Measurements from ENCODE around the gene OR2D2.
"Not testable (repeated sequence)": the region's sequence is repeated elsewhere in the genome, so short reads cannot be mapped to it uniquely, and the experiment has no call there.

The OR2D2 gene, protein sequence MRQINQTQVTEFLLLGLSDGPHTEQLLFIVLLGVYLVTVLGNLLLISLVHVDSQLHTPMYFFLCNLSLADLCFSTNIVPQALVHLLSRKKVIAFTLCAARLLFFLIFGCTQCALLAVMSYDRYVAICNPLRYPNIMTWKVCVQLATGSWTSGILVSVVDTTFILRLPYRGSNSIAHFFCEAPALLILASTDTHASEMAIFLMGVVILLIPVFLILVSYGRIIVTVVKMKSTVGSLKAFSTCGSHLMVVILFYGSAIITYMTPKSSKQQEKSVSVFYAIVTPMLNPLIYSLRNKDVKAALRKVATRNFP

GRCh38 chr11:6892400-6892799 is at the start of gene OR2D2:
Gene OR2D2, minus strand, starts transcription at chr11:6892500. Its CDS starts 0 bp downstream, at chr11:6892500.
- no peak for DNase-seq

DNA sequence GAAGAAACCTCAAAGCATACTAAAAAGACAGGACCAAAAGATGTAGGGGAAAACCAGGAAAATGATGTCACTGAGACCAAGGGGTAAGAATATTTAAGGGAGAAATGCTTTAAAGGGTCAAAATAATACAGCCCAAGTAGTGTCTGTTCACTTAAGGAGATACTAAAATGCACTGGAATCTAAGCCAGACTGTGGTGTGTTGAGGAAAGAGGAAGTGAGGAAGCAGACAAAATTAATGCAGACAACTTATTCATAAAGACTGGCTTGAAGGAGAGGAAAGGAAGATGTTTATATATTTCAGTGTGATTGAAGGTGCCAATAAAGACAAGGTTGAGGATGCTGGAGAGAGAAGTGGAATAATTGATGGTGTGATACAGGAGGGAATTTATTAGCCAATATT is 49.7 kb upstream of the OR2D2 start:
- no peak for DNase-seq

DNA sequence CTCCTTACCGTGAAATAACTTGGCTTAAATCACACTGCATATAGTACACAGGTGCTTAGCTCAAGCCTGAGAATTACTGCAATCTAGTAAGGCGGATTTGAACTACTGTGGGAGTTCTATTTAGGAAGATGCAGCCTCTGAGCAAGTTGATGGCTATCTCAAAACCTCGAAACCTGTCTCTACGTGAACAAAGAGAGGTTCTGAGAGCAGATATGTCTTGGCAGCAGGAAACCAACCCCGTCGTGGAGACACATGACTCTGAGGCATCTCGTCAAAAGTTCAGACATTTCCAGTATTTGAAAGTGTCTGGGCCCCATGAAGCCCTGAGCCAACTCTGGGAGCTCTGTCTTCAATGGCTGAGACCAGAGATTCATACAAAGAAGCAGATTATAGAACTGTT is 39.8 kb upstream of the OR2D2 start:
- no peak for DNase-seq

DNA sequence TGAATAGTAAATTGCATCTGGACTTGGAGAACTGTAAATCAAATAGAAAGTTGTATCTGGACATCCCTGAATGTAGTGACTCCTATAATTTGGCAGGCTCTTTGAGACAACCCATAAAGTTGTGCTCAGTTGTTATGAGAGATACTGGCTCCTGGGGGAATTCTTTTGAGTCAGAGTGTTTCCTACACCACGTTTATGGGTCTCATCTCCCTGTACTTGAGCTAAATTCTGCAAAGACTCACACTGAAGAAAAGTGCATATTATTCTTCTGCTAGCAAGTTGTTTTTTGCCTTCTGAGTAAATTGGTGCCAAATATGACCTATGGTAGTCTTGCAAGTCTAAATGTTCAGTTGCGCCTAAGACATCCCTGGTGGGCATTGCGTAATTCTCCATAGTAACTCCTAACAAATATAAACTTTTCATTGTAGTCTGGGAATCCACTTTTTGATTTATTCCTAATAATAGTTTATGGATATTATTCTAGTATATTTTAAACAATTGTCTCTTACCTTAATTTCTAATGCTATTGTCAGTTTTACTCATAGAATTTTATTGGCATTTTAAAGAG is 38.9 kb upstream of the OR2D2 start:
- DNase-seq = no peak

- DNase-seq = no peak
These were observed 36.6 kb upstream of the OR2D2 start for GRCh38 chr11:6928916-6929315.

- no peak for DNase-seq
These were observed 34.8 kb upstream of the OR2D2 start for GRCh38 chr11:6927030-6927617.

DNA sequence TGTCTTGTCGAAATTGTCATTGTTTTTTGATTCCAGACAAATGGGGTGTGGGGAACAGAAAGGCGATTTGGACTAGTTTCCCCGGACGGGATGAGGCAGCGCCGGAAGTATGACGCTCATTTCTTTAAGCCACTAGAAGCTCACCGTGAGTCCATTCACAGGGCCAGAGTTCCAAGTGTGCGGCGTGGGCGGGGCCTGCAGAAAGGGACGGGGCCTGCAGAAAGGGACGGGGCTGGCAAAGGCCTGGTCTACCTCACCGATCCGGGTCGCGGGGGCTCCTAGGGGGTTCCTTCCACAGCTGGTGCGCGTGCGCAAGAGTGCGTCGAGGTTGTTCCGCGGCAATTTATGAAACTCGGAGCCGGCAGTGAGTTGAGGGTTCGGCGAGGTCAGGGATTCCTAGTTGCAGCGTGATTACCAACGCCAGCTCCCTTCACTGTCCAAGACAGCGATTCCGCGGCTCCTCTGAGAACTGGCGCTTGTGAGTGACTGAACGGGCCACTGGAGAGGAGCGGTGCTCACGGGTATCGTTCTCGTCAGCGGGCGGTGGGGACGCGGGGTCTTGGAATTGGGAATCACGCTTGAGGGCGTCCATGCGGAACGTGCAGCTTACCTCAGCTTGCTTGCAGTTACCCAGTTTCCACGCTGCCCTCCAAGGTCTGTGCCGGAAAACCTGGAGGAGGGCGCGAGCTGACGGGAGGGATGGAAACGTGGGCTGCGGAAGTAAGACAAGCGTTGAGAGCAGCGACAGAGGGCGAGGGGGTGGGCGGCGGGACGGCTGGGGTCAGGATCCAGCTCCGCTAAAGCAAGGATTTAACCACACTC is 34.1 kb upstream of the OR2D2 start, which contains the start of gene ZNF215:
TSS of gene ZNF215 (plus strand) at position 219 of the 822 bp plus-strand sequence. CDS start 5,847 bp downstream, outside the sequence.
- no peak for DNase-seq

DNA sequence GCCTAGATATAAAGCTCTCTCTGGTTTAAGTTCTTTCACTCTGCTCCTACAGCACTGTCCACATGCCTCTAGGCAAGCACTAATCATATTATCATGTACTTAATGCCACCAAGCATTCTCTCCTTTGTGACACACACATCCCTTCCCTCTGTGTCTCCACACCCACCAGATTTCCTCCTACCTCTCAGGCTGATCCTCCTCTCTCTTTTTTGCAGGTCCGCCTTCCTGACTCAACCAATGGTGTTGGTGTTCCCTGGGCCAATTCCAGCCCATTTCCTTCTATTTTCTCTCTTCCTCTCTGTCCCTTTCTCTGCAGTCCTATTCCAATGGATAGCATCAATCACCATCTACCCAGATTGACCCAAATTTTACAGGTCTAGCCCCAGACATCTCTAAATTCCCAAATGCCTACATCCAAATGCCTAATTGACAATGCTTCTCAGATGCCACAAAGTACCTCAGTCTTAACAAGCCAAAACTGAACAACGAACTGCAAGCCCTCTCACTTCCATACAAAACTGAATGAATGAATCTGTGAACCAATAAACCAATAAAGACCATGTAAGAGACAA is 33.4 kb upstream of the OR2D2 start:
- no peak for DNase-seq

- no peak for DNase-seq
These were observed 32.8 kb upstream of the OR2D2 start for GRCh38 chr11:6925007-6925577.

DNA sequence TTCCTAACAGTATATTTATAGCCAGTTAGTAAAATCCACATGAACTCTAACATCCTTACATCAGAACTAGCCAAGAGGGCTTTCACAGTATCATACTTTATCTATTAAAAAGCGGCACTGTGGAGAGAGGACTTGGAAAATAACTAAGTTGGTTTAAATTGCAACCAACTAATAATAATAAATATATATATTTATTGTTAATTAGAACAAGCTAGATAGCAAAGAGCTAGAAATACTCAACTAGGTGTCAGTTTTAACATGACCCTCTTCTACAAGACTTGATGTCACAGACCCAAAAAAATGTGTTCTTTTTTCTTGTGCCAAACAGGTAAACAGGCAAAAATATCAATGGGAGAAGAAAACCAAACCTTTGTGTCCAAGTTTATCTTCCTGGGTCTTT is 28.4 kb upstream of the OR2D2 start, which contains the start of gene OR2D3:
TSS of gene OR2D3 (plus strand) at position 301 of the 400 bp plus-strand sequence. CDS start at position 301, 0 bp downstream.
- no peak for DNase-seq

GRCh38 chr11:6919698-6920097 is 27.4 kb upstream of the OR2D2 start:
- no peak for DNase-seq

GRCh38 chr11:6911948-6912347 is 19.6 kb upstream of the OR2D2 start:
- no peak for DNase-seq

- no peak for DNase-seq
These were observed 19.1 kb upstream of the OR2D2 start for GRCh38 chr11:6911378-6911777.

GRCh38 chr11:6904804-6905203 is 12.5 kb upstream of the OR2D2 start:
- not testable (repeated sequence) for DNase-seq

GRCh38 chr11:6900327-6900999 is 8.2 kb upstream of the OR2D2 start:
- no peak for DNase-seq

DNA sequence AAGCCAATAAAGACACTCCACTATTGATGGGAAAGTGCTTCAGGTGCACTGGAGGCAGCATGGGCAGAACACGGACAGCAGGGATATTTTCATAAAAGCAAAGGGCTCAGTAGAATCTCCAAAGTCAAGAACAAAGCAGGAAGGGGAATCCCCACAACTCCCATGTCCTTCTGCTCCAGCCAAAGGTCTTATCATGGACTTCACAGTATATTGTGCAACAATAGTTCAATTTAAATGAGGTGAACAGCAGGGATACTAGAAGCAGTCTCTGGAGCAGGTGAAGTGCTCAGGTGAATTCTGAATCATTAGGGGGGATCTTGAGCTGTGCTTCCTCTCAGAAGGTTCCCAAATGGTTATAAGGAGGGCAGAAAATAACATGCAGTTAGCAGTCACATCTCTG is 6.6 kb upstream of the OR2D2 start:
- no peak for DNase-seq

DNA sequence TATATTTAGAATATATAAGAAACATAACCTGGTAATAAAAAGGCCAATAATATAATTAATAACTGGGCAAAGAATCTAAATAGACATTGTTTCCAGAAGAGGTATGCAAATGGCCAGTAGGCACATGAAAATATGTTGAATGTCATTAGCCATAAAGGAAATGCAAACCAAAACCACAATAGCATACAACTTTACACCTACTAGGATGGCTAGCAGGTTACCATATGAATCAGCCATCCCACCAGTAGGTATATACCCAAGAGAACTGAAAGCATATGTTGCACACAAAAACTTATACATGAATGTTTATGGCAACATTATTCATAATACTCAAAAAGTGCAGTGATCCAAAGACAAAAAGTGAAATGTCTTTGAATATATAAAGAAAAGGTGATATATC is 2.7 kb upstream of the OR2D2 start:
- DNase-seq = no peak

DNA sequence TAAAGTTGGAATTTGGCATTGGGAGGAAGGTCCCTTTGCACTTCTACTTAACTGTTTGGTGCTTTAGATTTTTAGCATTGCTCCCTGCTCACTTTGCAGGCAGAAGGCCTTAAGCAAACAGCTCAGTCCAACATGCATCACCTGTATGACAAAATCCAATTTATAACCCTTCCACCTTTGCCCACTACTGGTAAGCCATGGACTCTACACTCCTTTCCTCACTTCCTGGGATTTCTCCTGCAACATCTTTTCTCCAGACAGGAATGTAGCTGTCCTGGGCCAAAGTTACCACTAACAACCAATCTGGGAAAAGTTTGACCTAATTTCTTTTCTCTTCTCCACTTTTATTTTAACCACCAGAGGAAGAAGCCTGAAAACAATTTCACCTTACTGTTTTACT is 1.8 kb upstream of the OR2D2 start:
- DNase-seq = no peak

- DNase-seq = no peak
These were observed 2.5 kb downstream of the OR2D2 start for GRCh38 chr11:6889835-6890234.

DNA sequence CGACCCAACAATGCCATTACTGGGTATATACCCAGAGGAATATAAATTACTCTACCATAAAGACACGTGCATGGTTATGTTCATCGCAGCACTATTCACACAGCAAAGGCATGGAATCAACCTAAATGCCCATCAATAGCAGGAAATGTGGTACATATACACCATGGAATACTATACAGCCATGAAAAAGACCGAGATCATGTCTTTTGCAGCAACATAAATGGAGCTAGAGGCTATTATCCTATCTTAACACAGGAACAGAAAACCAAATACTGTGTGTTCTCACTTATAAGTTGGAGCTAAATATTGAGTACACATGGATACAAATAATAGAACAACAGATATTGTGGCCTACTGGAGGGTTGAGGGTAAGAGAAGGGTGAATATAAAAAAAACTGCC is 3.5 kb downstream of the OR2D2 start:
- DNase-seq = no peak

DNA sequence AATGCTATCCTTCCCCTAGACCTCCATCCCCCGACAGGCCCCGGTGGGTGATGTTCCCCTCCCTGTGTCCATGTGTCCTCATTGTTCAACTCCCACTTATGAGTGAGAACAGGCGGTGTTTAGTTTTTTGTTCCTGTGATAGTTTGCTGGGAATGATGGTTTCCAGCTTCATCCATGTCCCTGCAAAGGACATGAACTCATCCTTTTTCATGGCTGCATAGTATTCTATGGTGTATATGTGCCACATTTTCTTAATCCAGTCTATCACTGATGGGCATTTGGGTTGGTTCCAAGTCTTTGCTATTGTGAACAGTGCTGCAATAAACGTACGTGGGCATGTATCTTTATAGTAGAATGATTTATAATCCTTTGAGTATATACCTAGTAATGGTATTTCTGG is 4.6 kb downstream of the OR2D2 start:
- not testable (repeated sequence) for DNase-seq

GRCh38 chr11:6882751-6883150 is 9.5 kb downstream of the OR2D2 start:
- DNase-seq = no peak
